GM12878 (cell line): ENCODE measurements around the gene CSNK1G1. TPM values are rescaled to one million over a fixed set of nuclear protein-coding genes. Genes with fewer than 3 reads are reported as not detected.
A peak's percentile ranks its signal among the peaks of the same experiment; 100 is the strongest.

Source experiments
- ATAC-seq: fragments of 200-7000 bp; cut with Tn5 transposase; 3 replicates; pipeline ENCODE4 v1.9.1; 2020; ENCODE audit warnings: mild to moderate bottlenecking, moderate library complexity
- BruUV-seq: library from RNA; stranded (reverse); fragments of 400-500 nt; replicated peaks from 2 replicates; lab custom pipeline; 2021; lab: Mats Ljungman, UMichigan
- CTCF ChIA-PET: fragments of 300-600 bp; sonication (Branson Sonifier 250); formaldehyde crosslinking; extraction: SDS; loops from one replicate; lab custom pipeline; 2021; ENCODE audit warnings: inconsistent platforms; lab: Yijun Ruan, JAX
- POLR2A ChIA-PET: fragments of 350-600 bp; formaldehyde crosslinking; extraction: SDS; loops from one replicate; lab custom pipeline; 2021; ENCODE audit warnings: inconsistent platforms; lab: Charles Lee
- RAD21 ChIA-PET: fragments of 300-600 bp; sonication (Branson Sonifier 250); formaldehyde crosslinking; loops from one replicate; lab custom pipeline; 2023; ENCODE audit warnings: antibody characterized with exemption; ENCODE audit not compliant: unreplicated experiment; lab: Charles Lee
- SMC1A ChIA-PET: fragments of 300-600 bp; sonication (Branson Sonifier 250); formaldehyde crosslinking; loops from one replicate; lab custom pipeline; 2023; ENCODE audit not compliant: unreplicated experiment, uncharacterized antibody; lab: Charles Lee
- DNase-seq: peaks from one replicate; pipeline ENCODE4 v3.0.0-alpha.2; 2011; ENCODE audit warnings: low read depth, low spot score
- FAIRE-seq: peaks from 3 replicates; lab custom pipeline; 2011; peaks lifted over from hg19 to GRCh38; lab: Jason Lieb, UNC
- H2AFZ ChIP-seq: 2 replicates; pipeline ENCODE4 v1.6.0; 2011; ENCODE audit warnings: low read depth, low read length, control low read depth; ENCODE audit not compliant: control insufficient read depth
- H3K27ac ChIP-seq: 2 replicates; pipeline ENCODE4 v1.5.1; 2011; ENCODE audit warnings: control low read depth; ENCODE audit not compliant: control insufficient read depth, insufficient read depth
- H3K27me3 ChIP-seq, 2 experiments: replicated peaks in 1 of 2; 2 replicates each; pipeline versions ENCODE4 v1.6.0 to v1.6.1; 2011; ENCODE audit warnings: low read length in 1 of 2; ENCODE audit not compliant: control insufficient read depth in 2 of 2, insufficient read depth in 2 of 2
- H3K36me3 ChIP-seq, 2 experiments: 2 replicates each; pipeline ENCODE4 v1.5.1; 2011; ENCODE audit warnings: low read length in 1 of 2; ENCODE audit not compliant: control insufficient read depth in 2 of 2, insufficient read depth in 2 of 2
- H3K4me1 ChIP-seq: 2 replicates; pipeline ENCODE4 v1.6.1; 2011; ENCODE audit warnings: mild to moderate bottlenecking, low read length, moderate library complexity, mixed read lengths; ENCODE audit not compliant: control insufficient read depth, insufficient read depth
- H3K4me2 ChIP-seq: 2 replicates; pipeline ENCODE4 v1.6.0; 2011; ENCODE audit warnings: control low read depth; ENCODE audit not compliant: control insufficient read depth, insufficient read depth
- H3K4me3 ChIP-seq: fragments of 200-600 bp; sonication (generic); 2 replicates; pipeline ENCODE4 v1.5.1; 2016
- H3K79me2 ChIP-seq: 2 replicates; pipeline ENCODE4 v1.6.0; 2011; ENCODE audit warnings: low read length; ENCODE audit not compliant: control insufficient read depth, insufficient read depth
- H3K9ac ChIP-seq: 2 replicates; pipeline ENCODE4 v1.8.0; 2011; ENCODE audit warnings: low read length, control low read depth, mixed read lengths; ENCODE audit not compliant: control insufficient read depth, insufficient read depth
- H3K9me3 ChIP-seq: replicated peaks from 3 replicates; pipeline ENCODE4 v1.5.1; 2011; ENCODE audit warnings: mild to moderate bottlenecking, low read length; ENCODE audit not compliant: control insufficient read depth, insufficient read depth
- H4K20me1 ChIP-seq: 2 replicates; pipeline ENCODE4 v1.6.0; 2011; ENCODE audit not compliant: control insufficient read depth, insufficient read depth
- ATF7 ChIP-seq: fragments of 450-650 bp; IDR thresholded peaks from 2 replicates; pipeline ENCODE4 v1.6.1; 2016; ENCODE audit warnings: low read depth, mild to moderate bottlenecking
- CBX3 ChIP-seq: fragments of 200-600 bp; sonication (generic); IDR thresholded peaks from 2 replicates; pipeline ENCODE4 v1.6.1; 2016; ENCODE audit warnings: low read depth, borderline replicate concordance
- CEBPZ ChIP-seq: fragments of 150-350 bp; IDR thresholded peaks from 2 replicates; pipeline ENCODE4 v1.6.1; 2016; ENCODE audit warnings: low read depth, low read length
- CHD4 ChIP-seq: fragments of 200-600 bp; sonication (generic); IDR thresholded peaks from 2 replicates; pipeline ENCODE4 v1.6.1; 2016; ENCODE audit warnings: mild to moderate bottlenecking
- IKZF2 ChIP-seq, 2 experiments: fragments of 450-650 bp; IDR thresholded peaks; 2 replicates each; pipeline ENCODE4 v1.6.1; 2017; ENCODE audit warnings: mild to moderate bottlenecking in 2 of 2, moderate library complexity in 2 of 2
- MXI1 ChIP-seq: fragments of 150-350 bp; IDR thresholded peaks from 2 replicates; pipeline ENCODE4 v1.6.1; 2011; ENCODE audit warnings: low read depth, mild to moderate bottlenecking, inconsistent platforms, low read length, improper control_type of control experiment
- NFXL1 ChIP-seq: fragments of 450-650 bp; IDR thresholded peaks from 2 replicates; pipeline ENCODE4 v1.6.1; 2017; ENCODE audit warnings: antibody characterized with exemption, mild to moderate bottlenecking, borderline replicate concordance
- NR2C1 ChIP-seq: fragments of 450-650 bp; IDR thresholded peaks from 2 replicates; pipeline ENCODE4 v1.6.1; 2017; ENCODE audit warnings: antibody characterized with exemption, mild to moderate bottlenecking, moderate library complexity
- RAD51 ChIP-seq: fragments of 450-650 bp; IDR thresholded peaks from 2 replicates; pipeline ENCODE4 v1.6.1; 2016; ENCODE audit warnings: moderate library complexity, mild to moderate bottlenecking, inconsistent platforms
- SMC3 ChIP-seq: IDR thresholded peaks from 2 replicates; pipeline ENCODE4 v1.6.1; 2011; ENCODE audit warnings: low read length, improper control_type of control experiment, borderline replicate concordance
- SPI1 ChIP-seq: IDR thresholded peaks from 2 replicates; pipeline ENCODE4 v1.6.1; 2011; ENCODE audit warnings: low read depth, mild to moderate bottlenecking, low read length, moderate library complexity, borderline replicate concordance; ENCODE audit not compliant: insufficient read depth
- SREBF1 ChIP-seq: IDR thresholded peaks from 2 replicates; pipeline ENCODE4 v1.6.1; 2012; ENCODE audit warnings: mild to moderate bottlenecking, low read length
- YBX1 ChIP-seq: fragments of 450-650 bp; IDR thresholded peaks from 2 replicates; pipeline ENCODE4 v1.6.1; 2016; ENCODE audit warnings: antibody characterized with exemption
- ZBTB33 ChIP-seq: fragments of 450-650 bp; IDR thresholded peaks from 2 replicates; pipeline ENCODE4 v1.6.1; 2017; ENCODE audit warnings: mild to moderate bottlenecking
- ZBTB4 ChIP-seq: fragments of 450-650 bp; formaldehyde crosslinking; IDR thresholded peaks from 2 replicates; pipeline ENCODE4 v1.4.0; 2022; ENCODE audit warnings: mild to moderate bottlenecking, moderate library complexity
- WGBS: methylation state at CpG from one replicate; pipeline ENCODE4 v1.1.6; 2016; ENCODE audit warnings: low lambda C conversion rate; ENCODE audit not compliant: insufficient replicate concordance, insufficient coverage; ENCODE audit errors: missing lambda C conversion rate; 5-methylcytosine and 5-hydroxymethylcytosine counted together
- in situ Hi-C: fragments of 300-500 bp; cut with MboI; formaldehyde crosslinking; loops from 9 replicates; pipeline ENCODE4 v1.14.3; 2018; ENCODE audit warnings: mixed read lengths
- intact Hi-C: fragments of 100-400 bp; cut with micrococcal nuclease; formaldehyde crosslinking; loops from one replicate; pipeline ENCODE4 v1.14.2; 2022; ENCODE audit not compliant: unreplicated experiment
- polyA plus RNA-seq, 11 experiments: library from polyadenylated mRNA; depleted of rRNA in 4 of 11; unstranded in 6 of 11; stranded (reverse) in 5 of 11; fragments of >200 nt; fragmentation: Nextera tagmentation in 4 of 11; fragmentation: Illumina TruSeq in 1 of 11; extraction: Ambion mirVana in 4 of 11; extraction: Trizol in 1 of 11; gene quantifications; 1 replicate in 1 of 11; 2 replicates in 10 of 11; pipeline versions ENCODE4 v1.2.1 to v1.2.3, GENCODE V29; 2011 to 2016; ENCODE audit warnings: inconsistent platforms in 2 of 11, missing spikeins in 2 of 11, low read depth in 1 of 11
- total RNA-seq, 4 experiments: library from RNA; depleted of rRNA in 3 of 4; stranded (reverse); fragments of >200 nt in 3 of 4; fragmentation: Illumina TruSeq in 1 of 4; extraction: Trizol in 1 of 4; gene quantifications; 2 replicates each; pipeline versions ENCODE4 v1.2.1 to v1.2.3, GENCODE V29; 2013 to 2021

The CSNK1G1 gene
- total and polyA plus RNA-seq, 10 of the 15 experiments (the other 5 are each of a cell fraction or from before 2014, with no cell fraction given) = 6.1 to 23.4 (median 15.3) TPM

- no peaks in the 10 kb centered on the region for H4K20me1 ChIP-seq
- ChIA-PET POLR2A (interaction anchor here (0.6 to 1.8 kb wide), 2 partner anchors 157 to 191 kb away, joined by 5 read pairs; partner anchors contain the start of gene PPIB), RAD21 (interaction anchor here (1.3 kb wide), 1 partner anchor 105 kb away, joined by 3 read pairs; no protein-coding TSS in a partner anchor), CTCF (interaction anchor here (1.0 to 1.3 kb wide), 4 partner anchors 10 to 373 kb away, joined by 4 to 6 read pairs (median 4); no protein-coding TSS in a partner anchor), SMC1A (interaction anchor here (1.0 kb wide), 4 partner anchors 18 to 192 kb away, joined by 3 to 4 read pairs (median 3); partner anchors contain the start of gene PPIB)
- WGBS = 41% methylated on average over 5 of the region's 5 CpGs
- H3K27ac ChIP-seq = peak overlapping the region; percentile 64
- H3K79me2 ChIP-seq = peaks cover 35% of the 10 kb centered on the region
- ATAC-seq (no peak), DNase-seq (no peak), FAIRE-seq (no peak)
- peaks cover 3% of the 10 kb centered on the region; the same call in 1 of the 2 replicates for H3K4me1 ChIP-seq
- peak overlapping the region; percentile 40; the same call in 1 of the 2 replicates for H2AFZ ChIP-seq
- BruUV-seq = no TSS peak
- peak overlapping the region; percentile 71 for H3K4me2 ChIP-seq
- H3K9me3 ChIP-seq = no peaks in the 10 kb centered on the region
- intact Hi-C loops (loop anchor here (5.0 kb wide), 1 partner anchor 193 kb away; the partner anchor contains the start of gene PPIB), in situ Hi-C loops (no loop called here)
- no peaks in the 10 kb centered on the region for H3K27me3 ChIP-seq
- H3K9ac ChIP-seq = peak overlapping the region; percentile 70
- H3K36me3 ChIP-seq = no peaks in the 10 kb centered on the region; a peak in 1 of 4 replicates
- peak overlapping the region; percentile 77 for H3K4me3 ChIP-seq
- no peak for TF ChIP-seq YBX1
- TF ChIP-seq NR2C1 = no peak
- TF ChIP-seq SREBF1 = no peak
- no peak for TF ChIP-seq CHD4
- no peak for TF ChIP-seq MXI1
- TF ChIP-seq CEBPZ = no peak
- no peak for TF ChIP-seq ZBTB33
- no peak for TF ChIP-seq IKZF2 (IDR thresholded peaks at IDR 0.05)
- TF ChIP-seq CBX3 = no peak
- TF ChIP-seq SMC3 = no peak
- TF ChIP-seq RAD51 = no peak
- TF ChIP-seq ATF7 = no peak
- TF ChIP-seq ZBTB4 (CRISPR knock-in tag) = no peak
- no peak for TF ChIP-seq SPI1
- no peak for TF ChIP-seq NFXL1
These were observed 1.2 kb downstream of the CSNK1G1 start for GRCh38 chr15:64354688-64355344.
